Left hindlimb (tissue), 1 donor: ENCODE data around the gene UBAC2.
"Not testable (repeated sequence)": the region's sequence is repeated elsewhere in the genome, so short reads cannot be mapped to it uniquely, and the experiment has no call there.

ENCODE experiments used
- DNase-seq: peaks from one replicate; pipeline ENCODE4 v3.0.0-alpha.2; 2018

UBAC2 gene

GRCh38 chr13:99185606-99186005, 15.0 kb upstream of the UBAC2 start:
- DNase-seq: no peak

GRCh38 chr13:99190147-99190985, 10.3 kb upstream of the UBAC2 start:
- no peak for DNase-seq

- DNase-seq: no peak
Measured at GRCh38 chr13:99191336-99191899, 9.2 kb upstream of the UBAC2 start.

GRCh38 chr13:99191900-99192399, 8.7 kb upstream of the UBAC2 start:
- DNase-seq: no peak

GRCh38 chr13:99192480-99192879, 8.2 kb upstream of the UBAC2 start:
- DNase-seq: no peak

GRCh38 chr13:99193152-99193551, 7.5 kb upstream of the UBAC2 start:
- DNase-seq: no peak

- no peak for DNase-seq
Measured at GRCh38 chr13:99196466-99197116, 4.1 kb upstream of the UBAC2 start.

- no peak for DNase-seq
Measured at GRCh38 chr13:99197117-99197651, 3.5 kb upstream of the UBAC2 start.

- no peak for DNase-seq
Measured at GRCh38 chr13:99199541-99200431, 868 bp upstream of the UBAC2 start.

GRCh38 chr13:99203601-99204579, 3.2 kb downstream of the UBAC2 start:
- DNase-seq: no peak

- no peak for DNase-seq
Measured at GRCh38 chr13:99205621-99206220, 5.1 kb downstream of the UBAC2 start.

- no peak for DNase-seq
Measured at GRCh38 chr13:99206226-99206625, 5.6 kb downstream of the UBAC2 start.

GRCh38 chr13:99206873-99207272, 6.2 kb downstream of the UBAC2 start:
- DNase-seq: no peak

GRCh38 chr13:99207511-99207910, 6.9 kb downstream of the UBAC2 start:
- no peak for DNase-seq

GRCh38 chr13:99208185-99208584, 7.5 kb downstream of the UBAC2 start:
- DNase-seq: no peak

GRCh38 chr13:99208845-99209527, 8.3 kb downstream of the UBAC2 start:
- no peak for DNase-seq

GRCh38 chr13:99210627-99211026, 10.0 kb downstream of the UBAC2 start:
- DNase-seq: not testable (repeated sequence)

GRCh38 chr13:99211421-99212035, 10.9 kb downstream of the UBAC2 start:
- DNase-seq: no peak

- no peak for DNase-seq
Measured at GRCh38 chr13:99214232-99214631, 13.6 kb downstream of the UBAC2 start.

- no peak for DNase-seq
Measured at GRCh38 chr13:99214731-99215130, 14.1 kb downstream of the UBAC2 start.
